Mammary epithelial cell (primary cell): ENCODE data around the gene CCNI.

Experiments used
- EZH2 ChIP-seq: IDR thresholded peaks from 2 replicates; pipeline ENCODE4 v1.6.1; 2012; ENCODE audit warnings: low read length, inconsistent platforms, borderline replicate concordance
- TF ChIP-seq, protein P1 (sequence below), 2 donors: IDR thresholded peaks in 1 of 2; conservative IDR thresholded peaks in 1 of 2; 2 replicates each; pipeline ENCODE4 v1.5.1; 2011 to 2012; ENCODE audit warnings: inconsistent platforms in 2 of 2, low read length in 2 of 2, mild to moderate bottlenecking in 2 of 2, control low read depth in 1 of 2, low read depth in 1 of 2; ENCODE audit not compliant: insufficient read depth in 1 of 2; ENCODE audit errors: extremely low read depth in 1 of 2

DNA sequence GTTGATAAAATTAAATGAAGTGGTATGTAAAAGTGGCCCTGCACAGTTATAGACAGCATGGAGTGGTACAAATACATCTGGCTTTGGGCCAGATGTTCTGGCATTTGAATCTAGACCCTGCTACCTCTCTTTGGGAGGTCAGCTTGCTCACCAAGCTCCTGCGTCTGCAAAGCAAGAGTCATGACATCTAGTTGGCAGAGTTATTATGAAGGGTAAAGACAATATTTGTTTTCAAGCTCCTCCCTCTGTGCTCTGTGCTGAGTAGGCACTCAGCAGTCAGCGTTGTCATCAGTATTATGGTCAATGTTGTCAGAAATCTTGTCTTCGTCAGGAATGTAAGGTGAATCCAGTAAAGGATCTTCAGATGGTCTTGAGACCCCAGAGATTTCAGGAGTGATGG is 55.8 kb downstream of the CCNI start:
- TF ChIP-seq, protein P1, sequence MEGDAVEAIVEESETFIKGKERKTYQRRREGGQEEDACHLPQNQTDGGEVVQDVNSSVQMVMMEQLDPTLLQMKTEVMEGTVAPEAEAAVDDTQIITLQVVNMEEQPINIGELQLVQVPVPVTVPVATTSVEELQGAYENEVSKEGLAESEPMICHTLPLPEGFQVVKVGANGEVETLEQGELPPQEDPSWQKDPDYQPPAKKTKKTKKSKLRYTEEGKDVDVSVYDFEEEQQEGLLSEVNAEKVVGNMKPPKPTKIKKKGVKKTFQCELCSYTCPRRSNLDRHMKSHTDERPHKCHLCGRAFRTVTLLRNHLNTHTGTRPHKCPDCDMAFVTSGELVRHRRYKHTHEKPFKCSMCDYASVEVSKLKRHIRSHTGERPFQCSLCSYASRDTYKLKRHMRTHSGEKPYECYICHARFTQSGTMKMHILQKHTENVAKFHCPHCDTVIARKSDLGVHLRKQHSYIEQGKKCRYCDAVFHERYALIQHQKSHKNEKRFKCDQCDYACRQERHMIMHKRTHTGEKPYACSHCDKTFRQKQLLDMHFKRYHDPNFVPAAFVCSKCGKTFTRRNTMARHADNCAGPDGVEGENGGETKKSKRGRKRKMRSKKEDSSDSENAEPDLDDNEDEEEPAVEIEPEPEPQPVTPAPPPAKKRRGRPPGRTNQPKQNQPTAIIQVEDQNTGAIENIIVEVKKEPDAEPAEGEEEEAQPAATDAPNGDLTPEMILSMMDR (conservative IDR thresholded peaks at IDR 0.05 in 1 of 2, IDR thresholded peaks at IDR 0.05 in 1 of 2; ENCODE audit: extremely low read depth in 1 of 2, insufficient read depth in 1 of 2, low read depth in 1 of 2, low read length in 2 of 2), result no peak
- TF ChIP-seq EZH2, result no peak
